Measurements from ENCODE around the gene ZFTA. TPM values are rescaled to one million over a fixed set of nuclear protein-coding genes. Genes with fewer than 3 reads are reported as not detected.

ZFTA gene
- total RNA-seq, 1 experiment from 2014 or later: 19.3 TPM

GRCh38 chr11:63761188-63761587, 7.4 kb downstream of the ZFTA start:
- Histone ChIP-seq H3K79me2 (ENCODE audit: low read depth) (peaks cover 5% of the 10 kb centered on the region; the same call in 1 of the 2 replicates), H2AFZ (no peak overlapping the region), H3K9me3 (ENCODE audit: insufficient read depth, low read depth) (no peaks in the 10 kb centered on the region), H3F3A (ENCODE audit: insufficient read depth, low read depth) (peaks cover 52% of the 10 kb centered on the region), H3K4me1 (replicated peaks; ENCODE audit: insufficient read depth) (no peaks in the 10 kb centered on the region), H3K4me3 (no peak overlapping the region), H3K9me2 (ENCODE audit: insufficient read depth) (no peaks in the 10 kb centered on the region), H3K36me3 (ENCODE audit: low read depth) (no peaks in the 10 kb centered on the region), H3K4me2 (no peak overlapping the region), H3K27ac (no peak overlapping the region), H3K27me3 (ENCODE audit: insufficient read depth, low read depth) (no peaks in the 10 kb centered on the region), H4K20me1 (ENCODE audit: insufficient read depth) (peaks cover 26% of the 10 kb centered on the region)
- ChIA-PET POLR2A (ENCODE audit: unreplicated experiment) (no interaction called here), CTCF (no interaction called here)
- TF ChIP-seq EZH2 (IDR thresholded peaks at IDR 0.05; ENCODE audit: low read depth) (no peak), CTCF (conservative IDR thresholded peaks at IDR 0.05) (no peak)
- intact Hi-C loops (cut with micrococcal nuclease; ENCODE audit: unreplicated experiment): no loop called here
- BruUV-seq (replicated peaks): no TSS peak
- no peak for DNase-seq

GRCh38 chr11:63760487-63761079, 8.0 kb downstream of the ZFTA start:
- H3F3A ChIP-seq (ENCODE audit: insufficient read depth, low read depth): peaks cover 58% of the 10 kb centered on the region

GRCh38 chr11:63756919-63757761, 11.4 kb downstream of the ZFTA start:
- POLR2A ChIA-PET (ENCODE audit: unreplicated experiment): no interaction called here
- CTCF ChIA-PET: no interaction called here
- Histone ChIP-seq H4K20me1 (ENCODE audit: insufficient read depth) (peaks cover 22% of the 10 kb centered on the region), H3K36me3 (ENCODE audit: low read depth) (0 out of 2 replicates have a peak, but pooled peaks cover 8% of the 10 kb centered on the region), H3K4me2 (no peak overlapping the region), H3K4me3 (no peak overlapping the region), H3K79me2 (ENCODE audit: low read depth) (no peaks in the 10 kb centered on the region), H2AFZ (no peak overlapping the region), H3K27ac (no peak overlapping the region), H3K9me3 (ENCODE audit: insufficient read depth, low read depth) (no peaks in the 10 kb centered on the region), H3K27me3 (ENCODE audit: insufficient read depth, low read depth) (no peaks in the 10 kb centered on the region), H3K9me2 (ENCODE audit: insufficient read depth) (no peaks in the 10 kb centered on the region), H3F3A (ENCODE audit: insufficient read depth, low read depth) (peaks cover 66% of the 10 kb centered on the region), H3K4me1 (replicated peaks; ENCODE audit: insufficient read depth) (no peaks in the 10 kb centered on the region)
- intact Hi-C loops (cut with micrococcal nuclease; ENCODE audit: unreplicated experiment): no loop called here
- no peak for DNase-seq
- no TSS peak for BruUV-seq (replicated peaks)
- TF ChIP-seq CTCF (conservative IDR thresholded peaks at IDR 0.05) (no peak), EZH2 (IDR thresholded peaks at IDR 0.05; ENCODE audit: low read depth) (no peak)

More at GRCh38 chr11:63760487-63761079, 8.0 kb downstream of the ZFTA start:
- Histone ChIP-seq H3K36me3 (ENCODE audit: low read depth) (no peaks in the 10 kb centered on the region), H3K4me1 (replicated peaks; ENCODE audit: insufficient read depth) (no peaks in the 10 kb centered on the region), H3K79me2 (ENCODE audit: low read depth) (no peaks in the 10 kb centered on the region), H3K27ac (no peak overlapping the region), H4K20me1 (ENCODE audit: insufficient read depth) (peaks cover 24% of the 10 kb centered on the region), H2AFZ (no peak overlapping the region), H3K27me3 (ENCODE audit: insufficient read depth, low read depth) (no peaks in the 10 kb centered on the region), H3K9me3 (ENCODE audit: insufficient read depth, low read depth) (no peaks in the 10 kb centered on the region), H3K4me3 (no peak overlapping the region), H3K4me2 (no peak overlapping the region), H3K9me2 (ENCODE audit: insufficient read depth) (no peaks in the 10 kb centered on the region)
- intact Hi-C loops (cut with micrococcal nuclease; ENCODE audit: unreplicated experiment): no loop called here
- DNase-seq: no peak
- TF ChIP-seq CTCF (conservative IDR thresholded peaks at IDR 0.05) (no peak), EZH2 (IDR thresholded peaks at IDR 0.05; ENCODE audit: low read depth) (no peak)
- CTCF ChIA-PET: no interaction called here
- POLR2A ChIA-PET (ENCODE audit: unreplicated experiment): no interaction called here
- no TSS peak for BruUV-seq (replicated peaks)
